WERI-Rb-1 (cell line): Measurements from ENCODE around the gene TIMM29.

Experiments used
- DNase-seq: peaks from one replicate; pipeline ENCODE4 v3.0.0-alpha.2; 2020
- H3K27ac ChIP-seq: fragments of 250-450 bp; sonication (Bioruptor Pico); 2 replicates; pipeline ENCODE4 v1.5.1; 2020; ENCODE audit warnings: mild to moderate bottlenecking, moderate library complexity
- H3K27me3 ChIP-seq: fragments of 250-450 bp; sonication (Bioruptor Pico); 2 replicates; pipeline ENCODE4 v1.5.1; 2021; ENCODE audit warnings: mild to moderate bottlenecking, low read depth, moderate library complexity; ENCODE audit not compliant: insufficient read depth, severe bottlenecking
- H3K36me3 ChIP-seq: fragments of 250-450 bp; sonication (Bioruptor Pico); 2 replicates; pipeline ENCODE4 v1.5.1; 2020; ENCODE audit warnings: mild to moderate bottlenecking, moderate library complexity
- H3K4me3 ChIP-seq: 2 replicates; pipeline ENCODE4 v1.5.1; 2011; ENCODE audit warnings: low read depth, mild to moderate bottlenecking, control low read depth, low read length
- H3K9me3 ChIP-seq: fragments of 250-450 bp; sonication (Bioruptor Pico); 2 replicates; pipeline ENCODE4 v1.5.1; 2021; ENCODE audit warnings: mild to moderate bottlenecking, moderate library complexity; ENCODE audit not compliant: severe bottlenecking
- CTCF ChIP-seq: IDR thresholded peaks from 2 replicates; pipeline ENCODE4 v1.5.1; 2011; ENCODE audit warnings: low read depth, mild to moderate bottlenecking, control low read depth, inconsistent platforms, low read length

TIMM29 gene

GRCh38 chr19:10907925-10908324 lies 20.7 kb upstream of the TIMM29 start:
- peaks cover 73% of the 10 kb centered on the region for H3K36me3 ChIP-seq
- no peak for TF ChIP-seq CTCF
- no peak for DNase-seq
- no peaks in the 10 kb centered on the region for H3K27me3 ChIP-seq
- no peaks in the 10 kb centered on the region for H3K9me3 ChIP-seq
- H3K4me3 ChIP-seq = no peak overlapping the region
- peak overlapping the region; percentile 39; the same call in 1 of the 2 replicates for H3K27ac ChIP-seq

GRCh38 chr19:10908380-10908960 lies 20.1 kb upstream of the TIMM29 start:
- Histone ChIP-seq H3K27ac (no peak overlapping the region), H3K27me3 (no peaks in the 10 kb centered on the region), H3K9me3 (no peaks in the 10 kb centered on the region), H3K36me3 (peaks cover 77% of the 10 kb centered on the region), H3K4me3 (no peak overlapping the region)
- no peak for TF ChIP-seq CTCF
- DNase-seq = no peak

GRCh38 chr19:10911579-10912363 lies 16.8 kb upstream of the TIMM29 start:
- Histone ChIP-seq H3K4me3 (no peak overlapping the region), H3K27me3 (no peaks in the 10 kb centered on the region), H3K36me3 (peaks cover 87% of the 10 kb centered on the region), H3K9me3 (no peaks in the 10 kb centered on the region), H3K27ac (peak overlapping the region; percentile 40)
- DNase-seq = no peak
- no peak for TF ChIP-seq CTCF

- Histone ChIP-seq H3K36me3 (peaks cover 85% of the 10 kb centered on the region), H3K27me3 (no peaks in the 10 kb centered on the region), H3K4me3 (no peak overlapping the region), H3K9me3 (no peaks in the 10 kb centered on the region), H3K27ac (no peak overlapping the region)
- no peak for DNase-seq
- TF ChIP-seq CTCF = no peak
Measured at GRCh38 chr19:10912619-10913018, 16.0 kb upstream of the TIMM29 start.

GRCh38 chr19:10913716-10914340 lies 14.8 kb upstream of the TIMM29 start:
- no peak for TF ChIP-seq CTCF
- Histone ChIP-seq H3K4me3 (no peak overlapping the region), H3K9me3 (no peaks in the 10 kb centered on the region), H3K36me3 (peaks cover 75% of the 10 kb centered on the region), H3K27me3 (no peaks in the 10 kb centered on the region), H3K27ac (peak overlapping the region; percentile 82)
- DNase-seq = no peak
